ENCODE measurements around the gene HMCN1.

Gene HMCN1

GRCh38 chr1:185921636-185922035 is 187.4 kb downstream of the HMCN1 start:
- no peaks in the 10 kb centered on the region for H3K9me3 ChIP-seq (ENCODE audit: insufficient read depth, low read depth, low read length)
- H4K8ac ChIP-seq (ENCODE audit: low read depth, low read length) = no peak overlapping the region
- H3K9ac ChIP-seq (ENCODE audit: low read length) = no peak overlapping the region
- H2AFZ ChIP-seq (ENCODE audit: insufficient read depth, low read length, poor library complexity) = no peak overlapping the region
- H2AK5ac ChIP-seq (ENCODE audit: low read length) = no peak overlapping the region
- no peak overlapping the region for H3K18ac ChIP-seq (ENCODE audit: low read length)
- no CpG with 5 or more reads among the region's 1 CpG for WGBS (ENCODE audit: extremely low coverage, insufficient coverage, insufficient read length)
- H3K4me3 ChIP-seq (ENCODE audit: low read depth, low read length) = no peak overlapping the region
- no peak for DNase-seq
- H3K14ac ChIP-seq (ENCODE audit: low read length) = no peak overlapping the region
- no peak overlapping the region for H2BK120ac ChIP-seq (ENCODE audit: insufficient read depth, low read length, poor library complexity)
- no peak overlapping the region for H4K91ac ChIP-seq (ENCODE audit: low read depth, low read length)
- H3K4ac ChIP-seq (ENCODE audit: low read depth, low read length) = no peak overlapping the region
- H2BK5ac ChIP-seq (ENCODE audit: low read depth, low read length, poor library complexity) = no peak overlapping the region
- H3K27ac ChIP-seq (ENCODE audit: low read depth, low read length) = no peak overlapping the region
- no peaks in the 10 kb centered on the region for H3K79me1 ChIP-seq (ENCODE audit: low read length)
- no peak overlapping the region for H3K23ac ChIP-seq (ENCODE audit: low read length)
- H3K36me3 ChIP-seq (ENCODE audit: control insufficient read depth in 1 of 2, insufficient read depth in 2 of 2, low read length in 2 of 2) = no peaks in the 10 kb centered on the region
- no peaks in the 10 kb centered on the region for H3K79me2 ChIP-seq (ENCODE audit: control insufficient read depth, insufficient read depth, low read length, poor library complexity)
- no peak overlapping the region for H4K12ac ChIP-seq (ENCODE audit: low read depth, low read length)
- no peak overlapping the region for H2BK12ac ChIP-seq (ENCODE audit: low read length)
- no peaks in the 10 kb centered on the region for H3K4me1 ChIP-seq (ENCODE audit: control insufficient read depth in 1 of 2, insufficient read depth in 2 of 2, low read length in 2 of 2)
- no peaks in the 10 kb centered on the region for H3K27me3 ChIP-seq (ENCODE audit: insufficient read depth, low read length)
- no peak overlapping the region for H3K4me2 ChIP-seq (ENCODE audit: low read length)

- H3K4me2 ChIP-seq (ENCODE audit: low read length) = no peak overlapping the region
- no CpG with 5 or more reads among the region's 3 CpGs for WGBS (ENCODE audit: extremely low coverage, insufficient coverage, insufficient read length)
- no peak overlapping the region for H2BK12ac ChIP-seq (ENCODE audit: low read length)
These were observed 192.4 kb downstream of the HMCN1 start for GRCh38 chr1:185926588-185926987.

GRCh38 chr1:185929776-185930175 is 195.6 kb downstream of the HMCN1 start:
- Histone ChIP-seq H2BK120ac (ENCODE audit: insufficient read depth, low read length, poor library complexity) (no peak overlapping the region), H3K79me1 (ENCODE audit: low read length) (no peaks in the 10 kb centered on the region), H3K18ac (ENCODE audit: low read length) (no peak overlapping the region), H3K27me3 (ENCODE audit: insufficient read depth, low read length) (no peaks in the 10 kb centered on the region), H2AFZ (ENCODE audit: insufficient read depth, low read length, poor library complexity) (no peak overlapping the region), H3K4me2 (ENCODE audit: low read length) (no peak overlapping the region), H2BK12ac (ENCODE audit: low read length) (no peak overlapping the region), H3K4me1 (ENCODE audit: control insufficient read depth in 1 of 2, insufficient read depth in 2 of 2, low read length in 2 of 2) (no peaks in the 10 kb centered on the region), H4K91ac (ENCODE audit: low read depth, low read length) (no peak overlapping the region), H3K9ac (ENCODE audit: low read length) (no peak overlapping the region), H3K14ac (ENCODE audit: low read length) (no peak overlapping the region), H3K36me3 (ENCODE audit: control insufficient read depth in 1 of 2, insufficient read depth in 2 of 2, low read length in 2 of 2) (no peaks in the 10 kb centered on the region), H3K4me3 (ENCODE audit: low read depth, low read length) (no peak overlapping the region), H4K12ac (ENCODE audit: low read depth, low read length) (no peak overlapping the region), H3K27ac (ENCODE audit: low read depth, low read length) (no peak overlapping the region), H2AK5ac (ENCODE audit: low read length) (no peak overlapping the region), H2BK5ac (ENCODE audit: low read depth, low read length, poor library complexity) (no peak overlapping the region), H4K8ac (ENCODE audit: low read depth, low read length) (no peak overlapping the region), H3K79me2 (ENCODE audit: control insufficient read depth, insufficient read depth, low read length, poor library complexity) (no peaks in the 10 kb centered on the region), H3K4ac (ENCODE audit: low read depth, low read length) (no peak overlapping the region), H3K23ac (ENCODE audit: low read length) (no peak overlapping the region), H3K9me3 (ENCODE audit: insufficient read depth, low read depth, low read length) (no peaks in the 10 kb centered on the region)
- peak in 1 of 2 donors; percentile 21 for DNase-seq
- no CpG with 5 or more reads among the region's 1 CpG for WGBS (ENCODE audit: extremely low coverage, insufficient coverage, insufficient read length)

More at GRCh38 chr1:185926588-185926987, 192.4 kb downstream of the HMCN1 start:
- no peak overlapping the region for H2BK5ac ChIP-seq (ENCODE audit: low read depth, low read length, poor library complexity)
- H2AFZ ChIP-seq (ENCODE audit: insufficient read depth, low read length, poor library complexity) = no peak overlapping the region
- H4K8ac ChIP-seq (ENCODE audit: low read depth, low read length) = no peak overlapping the region
- H3K4ac ChIP-seq (ENCODE audit: low read depth, low read length) = no peak overlapping the region
- no peaks in the 10 kb centered on the region for H3K79me2 ChIP-seq (ENCODE audit: control insufficient read depth, insufficient read depth, low read length, poor library complexity)
- no peaks in the 10 kb centered on the region for H3K79me1 ChIP-seq (ENCODE audit: low read length)
- H2AK5ac ChIP-seq (ENCODE audit: low read length) = no peak overlapping the region
- no peak overlapping the region for H3K14ac ChIP-seq (ENCODE audit: low read length)
- H3K18ac ChIP-seq (ENCODE audit: low read length) = no peak overlapping the region
- H4K91ac ChIP-seq (ENCODE audit: low read depth, low read length) = no peak overlapping the region
- H3K4me3 ChIP-seq (ENCODE audit: low read depth, low read length) = no peak overlapping the region
- no peak overlapping the region for H2BK120ac ChIP-seq (ENCODE audit: insufficient read depth, low read length, poor library complexity)
- no peak overlapping the region for H3K27ac ChIP-seq (ENCODE audit: low read depth, low read length)
- H3K23ac ChIP-seq (ENCODE audit: low read length) = no peak overlapping the region
- H4K12ac ChIP-seq (ENCODE audit: low read depth, low read length) = no peak overlapping the region
- H3K9me3 ChIP-seq (ENCODE audit: insufficient read depth, low read depth, low read length) = no peaks in the 10 kb centered on the region
- H3K9ac ChIP-seq (ENCODE audit: low read length) = no peak overlapping the region
- no peaks in the 10 kb centered on the region for H3K4me1 ChIP-seq (ENCODE audit: control insufficient read depth in 1 of 2, insufficient read depth in 2 of 2, low read length in 2 of 2)
- no peaks in the 10 kb centered on the region for H3K36me3 ChIP-seq (ENCODE audit: control insufficient read depth in 1 of 2, insufficient read depth in 2 of 2, low read length in 2 of 2)
- H3K27me3 ChIP-seq (ENCODE audit: insufficient read depth, low read length) = no peaks in the 10 kb centered on the region
- DNase-seq = peak in 1 of 2 donors; percentile 9

- Histone ChIP-seq H4K12ac (ENCODE audit: low read depth, low read length) (no peak overlapping the region), H3K27ac (ENCODE audit: low read depth, low read length) (no peak overlapping the region), H2AFZ (ENCODE audit: insufficient read depth, low read length, poor library complexity) (no peak overlapping the region), H3K79me2 (ENCODE audit: control insufficient read depth, insufficient read depth, low read length, poor library complexity) (no peaks in the 10 kb centered on the region), H2BK120ac (ENCODE audit: insufficient read depth, low read length, poor library complexity) (no peak overlapping the region), H3K9ac (ENCODE audit: low read length) (no peak overlapping the region), H4K8ac (ENCODE audit: low read depth, low read length) (no peak overlapping the region), H3K79me1 (ENCODE audit: low read length) (no peaks in the 10 kb centered on the region), H3K9me3 (ENCODE audit: insufficient read depth, low read depth, low read length) (no peaks in the 10 kb centered on the region), H2BK5ac (ENCODE audit: low read depth, low read length, poor library complexity) (no peak overlapping the region), H2AK5ac (ENCODE audit: low read length) (no peak overlapping the region), H2BK12ac (ENCODE audit: low read length) (no peak overlapping the region), H3K23ac (ENCODE audit: low read length) (no peak overlapping the region), H3K18ac (ENCODE audit: low read length) (no peak overlapping the region), H3K4me1 (ENCODE audit: control insufficient read depth in 1 of 2, insufficient read depth in 2 of 2, low read length in 2 of 2) (no peaks in the 10 kb centered on the region), H3K4me3 (ENCODE audit: low read depth, low read length) (no peak overlapping the region), H3K4me2 (ENCODE audit: low read length) (no peak overlapping the region), H3K4ac (ENCODE audit: low read depth, low read length) (no peak overlapping the region), H3K27me3 (ENCODE audit: insufficient read depth, low read length) (no peaks in the 10 kb centered on the region), H4K91ac (ENCODE audit: low read depth, low read length) (no peak overlapping the region), H3K14ac (ENCODE audit: low read length) (no peak overlapping the region), H3K36me3 (ENCODE audit: control insufficient read depth in 1 of 2, insufficient read depth in 2 of 2, low read length in 2 of 2) (no peaks in the 10 kb centered on the region)
- no peak for DNase-seq
- no CpG with 5 or more reads among the region's 2 CpGs for WGBS (ENCODE audit: extremely low coverage, insufficient coverage, insufficient read length)
These were observed 197.2 kb downstream of the HMCN1 start for GRCh38 chr1:185931438-185931837.

Data from trophoblast cell (in vitro differentiated cells and primary cell).